MM.1S (cell line): ENCODE data around the gene RPTOR.

Experiments
- DNase-seq: peaks from one replicate; pipeline ENCODE4 v3.0.0-alpha.2; 2015
- H2AFZ ChIP-seq: fragments of 300-600 bp; sonication (generic); 2 replicates; pipeline ENCODE4 v1.6.0; 2016; ENCODE audit warnings: antibody characterized with exemption, low read length
- H3F3A ChIP-seq: fragments of 300-600 bp; sonication (generic); 2 replicates; pipeline ENCODE4 v1.6.1; 2016; ENCODE audit warnings: mild to moderate bottlenecking, antibody characterized with exemption, low read length, moderate library complexity, mixed read lengths; ENCODE audit not compliant: insufficient read depth
- H3K27ac ChIP-seq: fragments of 300-600 bp; sonication (generic); 2 replicates; pipeline ENCODE4 v1.5.1; 2016; ENCODE audit warnings: mild to moderate bottlenecking, low read length
- H3K27me3 ChIP-seq: fragments of 300-600 bp; sonication (generic); replicated peaks from 2 replicates; pipeline ENCODE4 v1.6.0; 2016; ENCODE audit warnings: low read length; ENCODE audit not compliant: insufficient read depth
- H3K36me3 ChIP-seq: fragments of 300-600 bp; sonication (generic); replicated peaks from 2 replicates; pipeline ENCODE4 v1.6.1; 2016; ENCODE audit warnings: mild to moderate bottlenecking, low read length, mixed read lengths; ENCODE audit not compliant: insufficient read depth
- H3K4me1 ChIP-seq: fragments of 300-600 bp; sonication (generic); 2 replicates; pipeline ENCODE4 v1.6.1; 2016; ENCODE audit warnings: low read length, mixed read lengths
- H3K4me2 ChIP-seq: fragments of 300-600 bp; sonication (generic); 2 replicates; pipeline ENCODE4 v1.6.0; 2016; ENCODE audit warnings: low read depth, low read length
- H3K4me3 ChIP-seq: fragments of 300-600 bp; sonication (generic); 2 replicates; pipeline ENCODE4 v1.5.1; 2016; ENCODE audit warnings: low read length, mixed read lengths
- H3K79me2 ChIP-seq: fragments of 300-600 bp; sonication (generic); 2 replicates; pipeline ENCODE4 v1.6.1; 2016; ENCODE audit warnings: mixed run types, low read length, mixed read lengths
- H3K9ac ChIP-seq: fragments of 300-600 bp; sonication (generic); 2 replicates; pipeline ENCODE4 v1.6.1; 2016; ENCODE audit warnings: low read length, mixed read lengths
- H3K9me2 ChIP-seq: fragments of 300-600 bp; sonication (generic); replicated peaks from 2 replicates; pipeline ENCODE4 v1.6.1; 2016; ENCODE audit warnings: mild to moderate bottlenecking, low read length, mixed read lengths; ENCODE audit not compliant: insufficient read depth
- H3K9me3 ChIP-seq: fragments of 300-600 bp; sonication (generic); replicated peaks from 2 replicates; pipeline ENCODE4 v1.6.1; 2016; ENCODE audit warnings: mild to moderate bottlenecking, low read length, mixed read lengths; ENCODE audit not compliant: insufficient read depth
- H4K20me1 ChIP-seq: fragments of 300-600 bp; sonication (generic); 2 replicates; pipeline ENCODE4 v1.6.1; 2016; ENCODE audit warnings: mild to moderate bottlenecking, low read length, moderate library complexity, mixed read lengths; ENCODE audit not compliant: insufficient read depth
- EZH2 ChIP-seq: fragments of 300-600 bp; sonication (generic); optimal IDR thresholded peaks from 2 replicates; pipeline ENCODE3; 2017; ENCODE audit warnings: low read depth, mild to moderate bottlenecking, antibody characterized with exemption, low read length, mixed read lengths
- EZH2phosphoT487 ChIP-seq: fragments of 300-600 bp; sonication (generic); IDR thresholded peaks from 2 replicates; pipeline ENCODE4 v1.6.1; 2018; ENCODE audit warnings: antibody characterized with exemption, low read length
- TF ChIP-seq, protein P1 (sequence below): fragments of 300-600 bp; sonication (generic); IDR thresholded peaks from 2 replicates; pipeline ENCODE4 v1.5.1; 2016; ENCODE audit warnings: antibody characterized with exemption, low read length, mixed read lengths

The RPTOR gene

DNA sequence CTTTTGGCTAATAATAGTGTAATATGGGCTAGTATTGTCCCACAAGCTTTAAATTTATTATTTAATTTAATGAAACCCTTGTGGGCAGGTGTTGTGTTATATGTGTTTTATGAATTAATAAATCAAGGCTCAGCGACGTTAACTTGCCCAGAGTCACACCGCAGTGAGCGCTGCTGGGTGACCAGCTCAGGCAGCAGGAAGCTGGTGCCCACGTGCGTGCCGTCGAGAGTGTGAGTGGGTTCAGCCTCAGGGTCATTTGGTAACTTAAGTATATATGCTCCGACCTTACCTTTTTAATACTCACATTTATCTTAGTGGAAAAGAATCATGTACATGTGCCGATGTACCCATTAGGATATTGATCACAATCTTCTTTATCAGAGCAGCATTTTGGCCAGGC is 309.6 kb downstream of the RPTOR start:
- Histone ChIP-seq H3K4me3 (no peak overlapping the region), H4K20me1 (no peaks in the 10 kb centered on the region), H3K4me1 (no peaks in the 10 kb centered on the region), H3F3A (no peaks in the 10 kb centered on the region), H2AFZ (no peak overlapping the region), H3K9me2 (no peaks in the 10 kb centered on the region), H3K4me2 (no peak overlapping the region), H3K9ac (no peak overlapping the region), H3K9me3 (no peaks in the 10 kb centered on the region), H3K79me2 (no peaks in the 10 kb centered on the region), H3K27ac (no peak overlapping the region), H3K36me3 (no peaks in the 10 kb centered on the region), H3K27me3 (no peaks in the 10 kb centered on the region)
- TF ChIP-seq EZH2 (no peak), EZH2phosphoT487 (no peak)
- TF ChIP-seq, protein P1, sequence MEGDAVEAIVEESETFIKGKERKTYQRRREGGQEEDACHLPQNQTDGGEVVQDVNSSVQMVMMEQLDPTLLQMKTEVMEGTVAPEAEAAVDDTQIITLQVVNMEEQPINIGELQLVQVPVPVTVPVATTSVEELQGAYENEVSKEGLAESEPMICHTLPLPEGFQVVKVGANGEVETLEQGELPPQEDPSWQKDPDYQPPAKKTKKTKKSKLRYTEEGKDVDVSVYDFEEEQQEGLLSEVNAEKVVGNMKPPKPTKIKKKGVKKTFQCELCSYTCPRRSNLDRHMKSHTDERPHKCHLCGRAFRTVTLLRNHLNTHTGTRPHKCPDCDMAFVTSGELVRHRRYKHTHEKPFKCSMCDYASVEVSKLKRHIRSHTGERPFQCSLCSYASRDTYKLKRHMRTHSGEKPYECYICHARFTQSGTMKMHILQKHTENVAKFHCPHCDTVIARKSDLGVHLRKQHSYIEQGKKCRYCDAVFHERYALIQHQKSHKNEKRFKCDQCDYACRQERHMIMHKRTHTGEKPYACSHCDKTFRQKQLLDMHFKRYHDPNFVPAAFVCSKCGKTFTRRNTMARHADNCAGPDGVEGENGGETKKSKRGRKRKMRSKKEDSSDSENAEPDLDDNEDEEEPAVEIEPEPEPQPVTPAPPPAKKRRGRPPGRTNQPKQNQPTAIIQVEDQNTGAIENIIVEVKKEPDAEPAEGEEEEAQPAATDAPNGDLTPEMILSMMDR = no peak
- DNase-seq = no peak

DNA sequence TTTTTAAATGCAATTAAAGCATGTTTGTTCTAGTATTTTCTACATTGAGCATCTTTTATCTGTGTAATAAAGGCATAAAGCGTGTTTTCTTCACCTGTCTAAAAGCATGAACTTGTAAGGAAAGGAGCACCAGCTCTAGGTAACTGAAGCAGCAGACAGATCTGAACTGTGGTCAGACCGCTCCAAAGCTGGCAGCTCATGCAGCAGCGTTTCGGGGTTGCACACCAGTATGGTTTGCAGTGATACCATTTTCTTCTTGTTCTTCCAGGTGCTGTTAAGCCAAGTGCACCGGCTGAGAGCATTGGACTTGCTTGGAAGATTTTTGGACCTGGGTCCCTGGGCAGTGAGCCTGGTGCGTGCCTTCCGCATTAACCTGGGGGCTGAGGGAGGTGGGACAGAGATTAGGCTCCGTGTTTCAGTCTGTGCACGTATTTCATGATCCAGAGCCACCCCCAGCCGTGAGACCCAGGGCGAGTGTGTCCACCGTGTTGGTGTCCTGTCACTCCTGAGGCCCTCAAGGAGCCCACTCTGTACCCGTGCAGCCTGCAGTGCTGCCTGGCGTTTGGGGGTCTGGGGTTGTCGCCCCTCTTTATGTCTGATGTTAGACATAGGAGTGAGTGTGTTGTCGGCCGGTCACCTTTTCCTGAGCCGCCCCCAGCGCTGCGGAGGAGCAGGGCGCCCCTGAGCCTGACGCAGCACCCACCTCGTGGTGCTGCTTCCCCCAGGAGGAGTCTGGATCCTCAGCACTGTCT is 310.7 kb downstream of the RPTOR start:
- Histone ChIP-seq H3K9me2 (no peaks in the 10 kb centered on the region), H3F3A (no peaks in the 10 kb centered on the region), H3K36me3 (no peaks in the 10 kb centered on the region), H4K20me1 (no peaks in the 10 kb centered on the region), H2AFZ (no peak overlapping the region), H3K9ac (no peak overlapping the region), H3K27ac (no peak overlapping the region), H3K27me3 (no peaks in the 10 kb centered on the region), H3K4me3 (no peak overlapping the region), H3K4me2 (no peak overlapping the region), H3K4me1 (no peaks in the 10 kb centered on the region), H3K79me2 (no peaks in the 10 kb centered on the region), H3K9me3 (no peaks in the 10 kb centered on the region)
- TF ChIP-seq EZH2phosphoT487 (no peak), EZH2 (no peak)
- TF ChIP-seq, protein P1 = no peak
- DNase-seq = no peak

DNA sequence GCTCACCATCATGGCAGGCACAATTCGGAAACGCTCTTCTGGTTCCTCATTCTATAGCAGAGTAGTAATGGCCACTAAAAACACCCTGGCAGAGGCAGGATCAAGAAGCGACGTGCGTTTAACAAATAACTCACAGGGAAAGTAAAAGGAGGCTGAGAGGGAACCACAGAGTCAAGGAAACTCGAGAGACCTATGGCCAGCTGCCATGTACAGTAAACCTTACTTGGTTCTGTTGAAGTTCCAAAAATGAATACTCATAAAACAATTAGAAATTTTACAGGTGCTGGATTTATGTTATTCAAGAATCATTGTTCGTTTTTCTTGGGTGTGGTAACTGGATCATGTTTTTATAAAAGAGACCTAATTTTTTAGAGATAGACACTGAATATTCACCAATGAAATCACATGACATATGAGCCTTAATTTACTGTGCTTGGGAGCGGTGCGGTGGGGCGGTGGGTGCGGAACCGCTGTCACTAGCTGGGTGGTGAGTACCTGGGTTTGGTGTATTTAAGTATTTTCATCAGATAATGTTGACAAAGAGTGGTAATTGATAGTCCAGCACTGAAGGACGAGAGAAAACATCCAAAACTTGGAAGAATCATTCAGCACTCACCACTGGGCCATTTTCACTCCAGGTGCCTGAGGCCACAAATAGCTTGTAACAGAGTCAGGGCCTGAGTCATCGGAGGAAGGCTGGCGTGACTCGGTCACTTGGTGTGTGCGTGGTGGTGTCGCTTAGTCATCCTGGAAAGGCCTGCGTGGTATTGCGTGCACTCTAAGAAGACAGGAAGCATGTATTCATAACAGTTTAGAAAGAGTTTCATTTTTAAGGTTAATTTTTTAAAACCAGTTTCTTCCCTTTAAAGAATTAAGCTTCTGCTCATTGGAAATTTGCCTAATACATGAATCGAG is 311.6 kb downstream of the RPTOR start:
- H3K9ac ChIP-seq = no peak overlapping the region
- no peak for TF ChIP-seq EZH2phosphoT487
- TF ChIP-seq, protein P1 = no peak
- TF ChIP-seq EZH2 = no peak
- H3F3A ChIP-seq = no peaks in the 10 kb centered on the region
- H3K4me1 ChIP-seq = no peaks in the 10 kb centered on the region
- no peak overlapping the region for H3K27ac ChIP-seq
- no peak overlapping the region for H2AFZ ChIP-seq
- H3K4me3 ChIP-seq = no peak overlapping the region
- no peaks in the 10 kb centered on the region for H3K9me2 ChIP-seq
- DNase-seq = no peak
- no peak overlapping the region for H3K4me2 ChIP-seq
- no peaks in the 10 kb centered on the region for H3K79me2 ChIP-seq
- H3K36me3 ChIP-seq = no peaks in the 10 kb centered on the region
- no peaks in the 10 kb centered on the region for H3K9me3 ChIP-seq
- H3K27me3 ChIP-seq = no peaks in the 10 kb centered on the region
- H4K20me1 ChIP-seq = no peaks in the 10 kb centered on the region
